ENCODE results near the gene STAT1.

STAT1 gene

GRCh38 chr2:191051825-191052778 lies 38.1 kb upstream of the STAT1 start:
- H3K4me3 ChIP-seq (replicated peaks; ENCODE audit: low read depth, low read length), result no peak overlapping the region
- DNase-seq (ENCODE audit: low read depth), result peak; percentile 79
- peak; percentile 60 for TF ChIP-seq CTCF (IDR thresholded peaks at IDR 0.05; ENCODE audit: low read length, missing control alignments)

- no peak for TF ChIP-seq CTCF (IDR thresholded peaks at IDR 0.05; ENCODE audit: low read length, missing control alignments)
- no peak overlapping the region for H3K4me3 ChIP-seq (replicated peaks; ENCODE audit: low read depth, low read length)
- DNase-seq (ENCODE audit: low read depth), result no peak
Measured at GRCh38 chr2:191051177-191051576, 37.2 kb upstream of the STAT1 start.

- peak; percentile 74 for DNase-seq (ENCODE audit: low read depth)
- TF ChIP-seq CTCF (IDR thresholded peaks at IDR 0.05; ENCODE audit: low read length, missing control alignments), result no peak
- no peak overlapping the region for H3K4me3 ChIP-seq (replicated peaks; ENCODE audit: low read depth, low read length)
Measured at GRCh38 chr2:191050640-191050987, 36.6 kb upstream of the STAT1 start.

GRCh38 chr2:191049728-191050639 lies 36.0 kb upstream of the STAT1 start:
- no peak overlapping the region for H3K4me3 ChIP-seq (replicated peaks; ENCODE audit: low read depth, low read length)
- no peak for TF ChIP-seq CTCF (IDR thresholded peaks at IDR 0.05; ENCODE audit: low read length, missing control alignments)
- peak; percentile 75 for DNase-seq (ENCODE audit: low read depth)

- DNase-seq (ENCODE audit: low read depth), result peak; percentile 18
- no peak for TF ChIP-seq CTCF (IDR thresholded peaks at IDR 0.05; ENCODE audit: low read length, missing control alignments)
- no peak overlapping the region for H3K4me3 ChIP-seq (replicated peaks; ENCODE audit: low read depth, low read length)
Measured at GRCh38 chr2:191048073-191048472, 34.1 kb upstream of the STAT1 start.

- H3K4me3 ChIP-seq (replicated peaks; ENCODE audit: low read depth, low read length), result no peak overlapping the region
- TF ChIP-seq CTCF (IDR thresholded peaks at IDR 0.05; ENCODE audit: low read length, missing control alignments), result no peak
- DNase-seq (ENCODE audit: low read depth), result peak; percentile 19
Measured at GRCh38 chr2:191045141-191045540, 31.2 kb upstream of the STAT1 start.
